ENCODE data around the gene RSU1.

- TF ChIP-seq POLR2AphosphoS5 (IDR thresholded peaks at IDR 0.05) = no peak
- TF ChIP-seq EP300 (IDR thresholded peaks at IDR 0.05) = no peak
- no peak for TF ChIP-seq CTCF (IDR thresholded peaks at IDR 0.05)
Measured at GRCh38 chr10:16835228-16835627, 18.0 kb upstream of the RSU1 start.
